SK-N-SH (cell line): ENCODE results near the gene SERPINA9.

ENCODE experiments used
- GABPA ChIP-seq: IDR thresholded peaks from 2 replicates; pipeline ENCODE4 v1.4.0; 2012; ENCODE audit warnings: low read depth, mild to moderate bottlenecking
- JUND ChIP-seq: IDR thresholded peaks from 2 replicates; pipeline ENCODE4 v1.4.0; 2012
- POLR2AphosphoS5 ChIP-seq: IDR thresholded peaks from 2 replicates; pipeline ENCODE4 v1.6.1; 2012; ENCODE audit warnings: low read depth, low read length
- RAD21 ChIP-seq: IDR thresholded peaks from 2 replicates; pipeline ENCODE4 v1.6.1; 2012; ENCODE audit warnings: mild to moderate bottlenecking, low read length
- TAF1 ChIP-seq: IDR thresholded peaks from 2 replicates; pipeline ENCODE4 v1.6.1; 2012; ENCODE audit warnings: low read depth, mild to moderate bottlenecking, low read length, moderate library complexity, borderline replicate concordance
- TF ChIP-seq, protein P1 (sequence below): fragments of 200-600 bp; sonication (generic); IDR thresholded peaks from 2 replicates; pipeline ENCODE4 v1.6.1; 2017; ENCODE audit warnings: antibody characterized with exemption, mild to moderate bottlenecking, moderate library complexity
- TF ChIP-seq, protein P2 (sequence below): IDR thresholded peaks from 2 replicates; pipeline ENCODE4 v1.6.1; 2012; ENCODE audit warnings: mild to moderate bottlenecking, low read depth, low read length, moderate library complexity
- TF ChIP-seq, protein P3 (sequence below): IDR thresholded peaks from 2 replicates; pipeline ENCODE4; 2012
- TF ChIP-seq, protein P4 (sequence below): IDR thresholded peaks from 2 replicates; pipeline ENCODE4 v1.4.0; 2012; ENCODE audit warnings: low read depth

DNA sequence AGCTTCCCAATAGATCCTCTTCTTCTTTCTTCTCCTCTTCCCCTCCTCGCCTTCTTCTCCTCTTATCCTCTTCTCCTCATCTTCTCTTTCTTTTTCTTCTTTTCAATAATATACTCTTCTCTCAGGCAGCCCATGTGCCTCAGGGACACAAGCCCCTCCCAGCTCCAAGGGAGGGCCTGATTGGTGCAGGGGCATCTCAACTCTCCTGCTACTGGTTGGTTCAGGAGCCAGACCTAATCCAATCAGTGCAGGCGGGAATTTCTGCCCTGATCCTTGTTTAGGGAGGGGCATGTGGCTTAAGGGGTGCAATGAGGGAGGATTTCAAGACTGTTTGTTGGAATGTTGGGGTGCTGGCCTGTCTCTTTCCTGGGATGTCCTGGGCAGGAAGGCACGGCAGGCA is 24.3 kb upstream of the SERPINA9 start:
- TF ChIP-seq, protein P1, sequence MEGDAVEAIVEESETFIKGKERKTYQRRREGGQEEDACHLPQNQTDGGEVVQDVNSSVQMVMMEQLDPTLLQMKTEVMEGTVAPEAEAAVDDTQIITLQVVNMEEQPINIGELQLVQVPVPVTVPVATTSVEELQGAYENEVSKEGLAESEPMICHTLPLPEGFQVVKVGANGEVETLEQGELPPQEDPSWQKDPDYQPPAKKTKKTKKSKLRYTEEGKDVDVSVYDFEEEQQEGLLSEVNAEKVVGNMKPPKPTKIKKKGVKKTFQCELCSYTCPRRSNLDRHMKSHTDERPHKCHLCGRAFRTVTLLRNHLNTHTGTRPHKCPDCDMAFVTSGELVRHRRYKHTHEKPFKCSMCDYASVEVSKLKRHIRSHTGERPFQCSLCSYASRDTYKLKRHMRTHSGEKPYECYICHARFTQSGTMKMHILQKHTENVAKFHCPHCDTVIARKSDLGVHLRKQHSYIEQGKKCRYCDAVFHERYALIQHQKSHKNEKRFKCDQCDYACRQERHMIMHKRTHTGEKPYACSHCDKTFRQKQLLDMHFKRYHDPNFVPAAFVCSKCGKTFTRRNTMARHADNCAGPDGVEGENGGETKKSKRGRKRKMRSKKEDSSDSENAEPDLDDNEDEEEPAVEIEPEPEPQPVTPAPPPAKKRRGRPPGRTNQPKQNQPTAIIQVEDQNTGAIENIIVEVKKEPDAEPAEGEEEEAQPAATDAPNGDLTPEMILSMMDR = no peak
- TF ChIP-seq, protein P2, sequence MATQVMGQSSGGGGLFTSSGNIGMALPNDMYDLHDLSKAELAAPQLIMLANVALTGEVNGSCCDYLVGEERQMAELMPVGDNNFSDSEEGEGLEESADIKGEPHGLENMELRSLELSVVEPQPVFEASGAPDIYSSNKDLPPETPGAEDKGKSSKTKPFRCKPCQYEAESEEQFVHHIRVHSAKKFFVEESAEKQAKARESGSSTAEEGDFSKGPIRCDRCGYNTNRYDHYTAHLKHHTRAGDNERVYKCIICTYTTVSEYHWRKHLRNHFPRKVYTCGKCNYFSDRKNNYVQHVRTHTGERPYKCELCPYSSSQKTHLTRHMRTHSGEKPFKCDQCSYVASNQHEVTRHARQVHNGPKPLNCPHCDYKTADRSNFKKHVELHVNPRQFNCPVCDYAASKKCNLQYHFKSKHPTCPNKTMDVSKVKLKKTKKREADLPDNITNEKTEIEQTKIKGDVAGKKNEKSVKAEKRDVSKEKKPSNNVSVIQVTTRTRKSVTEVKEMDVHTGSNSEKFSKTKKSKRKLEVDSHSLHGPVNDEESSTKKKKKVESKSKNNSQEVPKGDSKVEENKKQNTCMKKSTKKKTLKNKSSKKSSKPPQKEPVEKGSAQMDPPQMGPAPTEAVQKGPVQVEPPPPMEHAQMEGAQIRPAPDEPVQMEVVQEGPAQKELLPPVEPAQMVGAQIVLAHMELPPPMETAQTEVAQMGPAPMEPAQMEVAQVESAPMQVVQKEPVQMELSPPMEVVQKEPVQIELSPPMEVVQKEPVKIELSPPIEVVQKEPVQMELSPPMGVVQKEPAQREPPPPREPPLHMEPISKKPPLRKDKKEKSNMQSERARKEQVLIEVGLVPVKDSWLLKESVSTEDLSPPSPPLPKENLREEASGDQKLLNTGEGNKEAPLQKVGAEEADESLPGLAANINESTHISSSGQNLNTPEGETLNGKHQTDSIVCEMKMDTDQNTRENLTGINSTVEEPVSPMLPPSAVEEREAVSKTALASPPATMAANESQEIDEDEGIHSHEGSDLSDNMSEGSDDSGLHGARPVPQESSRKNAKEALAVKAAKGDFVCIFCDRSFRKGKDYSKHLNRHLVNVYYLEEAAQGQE = no peak
- TF ChIP-seq GABPA (no peak), TAF1 (no peak), JUND (no peak), POLR2AphosphoS5 (no peak), RAD21 (no peak)
- TF ChIP-seq, protein P3, sequence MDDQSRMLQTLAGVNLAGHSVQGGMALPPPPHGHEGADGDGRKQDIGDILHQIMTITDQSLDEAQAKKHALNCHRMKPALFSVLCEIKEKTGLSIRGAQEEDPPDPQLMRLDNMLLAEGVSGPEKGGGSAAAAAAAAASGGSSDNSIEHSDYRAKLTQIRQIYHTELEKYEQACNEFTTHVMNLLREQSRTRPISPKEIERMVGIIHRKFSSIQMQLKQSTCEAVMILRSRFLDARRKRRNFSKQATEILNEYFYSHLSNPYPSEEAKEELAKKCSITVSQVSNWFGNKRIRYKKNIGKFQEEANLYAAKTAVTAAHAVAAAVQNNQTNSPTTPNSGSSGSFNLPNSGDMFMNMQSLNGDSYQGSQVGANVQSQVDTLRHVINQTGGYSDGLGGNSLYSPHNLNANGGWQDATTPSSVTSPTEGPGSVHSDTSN = no peak
- TF ChIP-seq, protein P4, sequence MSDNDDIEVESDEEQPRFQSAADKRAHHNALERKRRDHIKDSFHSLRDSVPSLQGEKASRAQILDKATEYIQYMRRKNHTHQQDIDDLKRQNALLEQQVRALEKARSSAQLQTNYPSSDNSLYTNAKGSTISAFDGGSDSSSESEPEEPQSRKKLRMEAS = no peak
